ENCODE results near the gene DGKB. TPM values are rescaled to one million over a fixed set of nuclear protein-coding genes. Genes with fewer than 3 reads are reported as not detected.

DGKB gene
- total and polyA plus RNA-seq, 2 of the 8 experiments (the other 6 are each of a cell fraction or from before 2014, with no cell fraction given) = 1.9 to 2.6 TPM

GRCh38 chr7:14123923-14124322 is 778.6 kb downstream of the DGKB start:
- no peak for FAIRE-seq
- H3K56ac ChIP-seq (replicated peaks; ENCODE audit: insufficient read length, low read depth, low read length) = no peak overlapping the region
- CTCF ChIA-PET (ENCODE audit: partially characterized antibody) = interaction anchor here (0.6 kb wide), 1 partner anchor 289 kb away, joined by 3 read pairs; no protein-coding TSS in a partner anchor
- TF ChIP-seq SUZ12 (IDR thresholded peaks at IDR 0.05; ENCODE audit: low read length) (no peak), CTCF (IDR thresholded peaks at IDR 0.05; ENCODE audit: control extremely low read depth in 1 of 3, insufficient read depth in 1 of 3, low read depth in 1 of 3, low read length in 3 of 3) (no peak), HDAC2 (IDR thresholded peaks at IDR 0.05; ENCODE audit: borderline replicate concordance in 1 of 2, low read depth in 2 of 2, low read length in 2 of 2) (no peak), TAF1 (IDR thresholded peaks at IDR 0.05; ENCODE audit: low read depth, low read length) (no peak), RBBP5 (IDR thresholded peaks at IDR 0.05; ENCODE audit: borderline replicate concordance, low read depth, low read length) (no peak), CBX5 (IDR thresholded peaks at IDR 0.05; ENCODE audit: low read depth, low read length) (no peak), POLR2AphosphoS5 (IDR thresholded peaks at IDR 0.05; ENCODE audit: low read depth, low read length) (no peak), HDAC6 (IDR thresholded peaks at IDR 0.05; ENCODE audit: low read depth, low read length) (no peak), SIN3A (conservative IDR thresholded peaks at IDR 0.05 in 1 of 2, IDR thresholded peaks at IDR 0.05 in 1 of 2; ENCODE audit: low read depth in 1 of 2, low read length in 2 of 2) (no peak), ASH2L (IDR thresholded peaks at IDR 0.05; ENCODE audit: low read length) (no peak), SIX5 (IDR thresholded peaks at IDR 0.05; ENCODE audit: low read depth, low read length) (no peak), BCL11A (IDR thresholded peaks at IDR 0.05; ENCODE audit: low read depth in 2 of 2, low read length in 2 of 2) (no peak)

More at GRCh38 chr7:14123923-14124322, 778.6 kb downstream of the DGKB start:
- H3K79me2 ChIP-seq (ENCODE audit: control insufficient read depth in 1 of 2, insufficient read depth in 2 of 2, low read length in 2 of 2) = no peaks in the 10 kb centered on the region
- no peak overlapping the region for H3K27ac ChIP-seq (ENCODE audit: low read depth, low read length)
- no peaks in the 10 kb centered on the region for H3K4me1 ChIP-seq (replicated peaks in 1 of 4; ENCODE audit: control insufficient read depth in 3 of 4, insufficient read depth in 4 of 4, low read length in 3 of 4)
- no peak overlapping the region for H2BK120ac ChIP-seq (replicated peaks; ENCODE audit: low read depth, low read length)
- H3K23ac ChIP-seq (ENCODE audit: insufficient read length) = no peak overlapping the region
- no peak overlapping the region for H3K9ac ChIP-seq (replicated peaks in 1 of 4; ENCODE audit: extremely low read depth in 1 of 4, low read depth in 3 of 4, low read length in 3 of 4)
- no peak overlapping the region for H2BK20ac ChIP-seq (ENCODE audit: low read length)
- H2BK12ac ChIP-seq (ENCODE audit: low read depth, low read length) = no peak overlapping the region
- no peaks in the 10 kb centered on the region for H3K79me1 ChIP-seq (ENCODE audit: low read depth, low read length)
- no peak overlapping the region for H3K18ac ChIP-seq (ENCODE audit: extremely low read depth, low read length)
- H3K14ac ChIP-seq (ENCODE audit: insufficient read length) = no peak overlapping the region
- DNase-seq (ENCODE audit: low read depth in 1 of 2, low spot score in 2 of 2) = no peak
- H3K27me3 ChIP-seq (replicated peaks in 1 of 4; ENCODE audit: control insufficient read depth in 3 of 4, extremely low read depth in 1 of 4, insufficient read depth in 3 of 4, low read length in 3 of 4) = no peaks in the 10 kb centered on the region
- H2BK15ac ChIP-seq (ENCODE audit: low read length) = no peak overlapping the region
- 91% methylated on average over 1 of the region's 1 CpG; no CpG with 5 or more reads in 1 of the 2 experiments for WGBS, 2 experiments (ENCODE audit: extremely low coverage in 1 of 2, insufficient coverage in 1 of 2, insufficient read length in 1 of 2, insufficient replicate concordance in 2 of 2, low coverage in 1 of 2, low lambda C conversion rate in 2 of 2, missing lambda C conversion rate in 1 of 2)
- H2AK5ac ChIP-seq (ENCODE audit: low read depth, low read length) = no peak overlapping the region
- no peaks in the 10 kb centered on the region for H3K23me2 ChIP-seq (ENCODE audit: low read depth, low read length)
- H3K4me3 ChIP-seq (ENCODE audit: extremely low read depth in 1 of 4, insufficient read depth in 2 of 4, low read depth in 3 of 4, low read length in 4 of 4) = no peak overlapping the region
- H4K8ac ChIP-seq (ENCODE audit: extremely low read depth, insufficient read depth, low read length) = no peak overlapping the region
- H3K4me2 ChIP-seq (ENCODE audit: insufficient read depth in 1 of 2, low read depth in 2 of 2, low read length in 2 of 2) = no peak overlapping the region
- H3K36me3 ChIP-seq (ENCODE audit: control insufficient read depth in 2 of 4, insufficient read depth in 4 of 4, low read length in 3 of 4) = no peaks in the 10 kb centered on the region
- no peak overlapping the region for H4K91ac ChIP-seq (replicated peaks; ENCODE audit: insufficient read length, low read length)
- POLR2A ChIA-PET (ENCODE audit: partially characterized antibody) = no interaction called here
- H3K9me3 ChIP-seq (ENCODE audit: insufficient read depth in 2 of 2, low read depth in 1 of 2, low read length in 1 of 2) = no peaks in the 10 kb centered on the region
- no peak overlapping the region for H4K5ac ChIP-seq (ENCODE audit: insufficient read length, low read depth, low read length)
- H4K20me1 ChIP-seq (replicated peaks in 1 of 2; ENCODE audit: control insufficient read depth in 1 of 2, insufficient read depth in 2 of 2, low read length in 2 of 2) = no peaks in the 10 kb centered on the region
- no peak overlapping the region for H2BK5ac ChIP-seq (ENCODE audit: low read depth, low read length)
- H3K4ac ChIP-seq (replicated peaks; ENCODE audit: insufficient read length, low read depth, low read length) = no peak overlapping the region
- H2AFZ ChIP-seq (ENCODE audit: low read length) = no peak overlapping the region

All from H1 (cell line).